IPS DF 4.7 (cell line): ENCODE measurements around the gene HSPG2.
"Not testable (repeated sequence)": the region's sequence is repeated elsewhere in the genome, so short reads cannot be mapped to it uniquely, and the experiment has no call there.

Source experiments
- DNase-seq: peaks from one replicate; pipeline ENCODE4 v3.0.0-alpha.2; 2013; ENCODE audit warnings: low spot score; ENCODE audit errors: extremely low read depth

Gene HSPG2

DNA sequence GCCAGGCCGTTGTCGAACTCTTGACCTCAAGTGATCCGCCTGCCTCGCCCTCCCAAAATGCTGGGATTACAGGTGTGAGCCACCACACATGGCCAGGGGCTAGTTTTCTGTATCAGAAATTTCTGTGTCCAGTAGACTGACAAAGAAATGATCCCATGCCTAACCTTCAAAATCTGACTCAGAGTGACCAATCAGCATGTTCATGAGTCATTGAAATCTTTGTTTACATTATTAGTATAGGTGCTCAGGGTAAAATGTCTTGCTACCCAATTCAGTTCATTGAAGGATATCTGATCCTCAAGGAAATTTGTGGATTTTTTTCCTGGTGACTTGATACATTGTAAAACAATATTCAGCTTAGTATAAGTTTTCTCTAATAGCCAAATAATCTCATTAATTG lies 136.0 kb downstream of the HSPG2 start:
- no peak for DNase-seq

DNA sequence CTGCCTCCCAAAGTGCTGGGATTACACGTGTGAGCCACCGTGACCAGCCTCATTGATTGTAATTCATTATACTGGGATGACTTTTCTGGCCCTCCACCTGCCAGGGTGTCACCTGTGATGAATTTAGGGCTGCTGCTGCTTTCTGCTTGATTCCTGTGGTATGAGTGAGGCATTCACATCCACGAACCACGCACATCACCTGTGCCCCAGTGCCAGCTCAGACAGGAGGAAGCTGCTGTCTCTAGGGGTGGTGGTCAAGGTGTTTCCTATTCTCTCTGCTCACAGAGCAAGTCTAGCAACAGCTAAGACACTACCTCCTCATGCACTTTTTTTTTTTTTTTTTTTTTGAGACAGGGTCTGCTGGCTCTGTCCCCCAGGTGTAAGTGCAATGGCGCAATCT lies 137.4 kb downstream of the HSPG2 start:
- no peak for DNase-seq

DNA sequence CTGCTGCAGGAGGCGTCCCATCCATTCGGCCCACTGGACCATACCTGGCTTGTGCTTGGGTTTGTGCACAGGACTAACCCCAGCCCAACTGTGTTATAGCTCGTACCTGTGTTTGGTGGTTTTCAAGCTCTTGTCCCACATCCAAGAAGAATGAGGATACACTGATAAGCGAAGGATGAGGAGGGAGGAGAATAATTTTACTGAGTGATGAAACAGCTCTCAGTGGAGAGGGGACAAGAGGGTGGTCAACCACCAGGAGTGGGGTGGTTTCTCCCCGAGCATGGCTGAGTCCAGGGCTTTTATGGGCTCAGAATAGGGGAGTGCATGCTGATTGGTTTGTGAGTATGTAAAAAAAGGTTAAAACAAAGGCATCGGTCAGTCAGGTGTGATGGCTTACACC lies 142.0 kb downstream of the HSPG2 start:
- no peak for DNase-seq

- no peak for DNase-seq
These were observed 142.5 kb downstream of the HSPG2 start for GRCh38 chr1:21794656-21795055.

DNA sequence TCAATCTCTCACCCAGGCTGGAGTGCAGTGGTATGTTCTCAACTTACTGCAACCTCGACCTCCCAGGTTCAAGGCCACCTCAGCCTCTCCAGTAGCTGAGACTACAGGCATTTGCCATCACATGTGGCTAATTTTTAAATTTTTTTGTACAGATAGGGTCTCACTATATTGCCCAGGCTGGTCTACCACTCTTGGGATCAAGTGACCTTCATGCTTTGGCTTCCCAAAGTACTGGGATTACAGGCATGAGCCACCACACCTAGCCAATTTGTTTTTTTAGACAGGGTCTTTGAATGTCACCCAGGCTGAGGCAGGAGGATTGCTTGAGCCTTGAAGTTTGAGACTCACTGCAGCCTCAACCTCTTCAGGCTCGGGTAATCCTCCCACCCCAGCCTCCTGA lies 144.0 kb downstream of the HSPG2 start:
- no peak for DNase-seq

- DNase-seq = no peak
These were observed 150.5 kb downstream of the HSPG2 start for GRCh38 chr1:21786640-21787039.

- not testable (repeated sequence) for DNase-seq
These were observed 151.3 kb downstream of the HSPG2 start for GRCh38 chr1:21785764-21786163.

DNA sequence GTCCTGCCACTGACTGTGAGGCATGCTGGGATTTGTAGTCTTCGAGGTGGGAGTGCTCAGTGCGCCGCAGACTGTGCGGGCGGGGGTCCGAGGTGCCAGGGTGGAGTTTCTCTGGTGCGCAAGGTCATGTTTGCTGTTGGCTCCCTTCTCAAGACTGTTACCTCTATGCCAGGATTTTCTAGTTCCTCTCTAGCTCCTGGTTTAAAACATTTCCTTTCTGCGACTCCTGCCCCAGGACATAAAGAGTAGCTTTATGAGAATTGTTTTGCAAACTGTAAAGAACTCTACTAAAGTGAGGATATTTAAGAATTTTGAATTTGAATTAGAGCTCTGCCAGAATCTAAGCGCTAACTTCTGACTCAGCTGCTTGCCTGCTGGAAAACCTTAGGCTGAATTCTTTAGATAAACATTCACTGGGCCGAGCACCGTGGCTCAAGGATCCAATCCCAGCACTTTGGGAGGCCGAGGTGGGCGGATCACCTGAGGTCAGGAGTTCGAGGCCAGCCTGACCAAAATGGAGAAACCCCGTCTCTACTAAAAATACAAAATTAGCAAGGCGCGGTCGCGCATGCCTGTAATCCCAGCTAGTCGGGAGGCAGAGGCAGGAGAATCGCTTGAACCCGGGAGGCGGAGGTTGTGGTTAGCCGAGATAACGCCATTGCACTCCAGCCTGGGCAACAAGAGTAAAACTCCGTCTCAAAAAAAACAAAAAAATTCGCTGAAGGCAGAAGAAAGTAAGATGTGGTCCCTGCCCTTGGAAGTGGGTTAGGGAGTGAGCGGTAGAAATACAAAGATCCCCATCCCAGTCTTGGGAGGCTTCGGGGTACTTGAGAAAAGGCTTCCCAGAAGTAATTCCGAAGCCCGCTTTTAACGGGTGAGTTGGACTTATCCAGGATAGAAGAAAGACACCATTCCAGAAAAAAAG lies 153.2 kb downstream of the HSPG2 start:
- no peak for DNase-seq

- peak; percentile 96 for DNase-seq
These were observed 154.0 kb downstream of the HSPG2 start, which contains the start of gene USP48 for GRCh38 chr1:21782868-21783678. Gene USP48 (minus strand): TSS chr1:21783149. CDS start chr1:21782957, 192 bp downstream.

DNA sequence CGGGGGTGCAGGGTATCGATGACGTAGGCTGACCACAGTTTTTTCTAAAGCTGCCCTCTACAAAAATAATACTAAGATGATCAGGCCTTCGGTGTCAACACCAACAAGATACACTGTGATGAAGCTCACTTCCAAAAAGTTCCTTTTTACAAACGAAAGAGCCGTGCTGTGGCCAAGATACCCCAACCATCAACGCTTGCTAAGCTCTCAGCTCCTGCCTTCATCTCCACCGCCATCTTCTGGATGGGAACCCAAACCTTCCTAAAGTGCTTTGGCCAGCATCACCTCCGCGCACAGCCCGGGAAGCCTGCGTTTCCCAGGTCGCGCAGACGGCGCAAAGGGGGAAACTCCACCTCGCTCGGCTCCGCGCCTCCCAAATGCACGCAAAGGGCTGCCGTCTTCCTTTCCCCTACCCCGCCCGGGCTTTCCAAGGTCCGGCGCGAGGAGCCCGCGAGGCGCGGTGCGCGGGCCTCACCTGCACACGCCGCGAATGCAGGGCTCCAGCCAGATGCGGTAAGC lies 154.7 kb downstream of the HSPG2 start:
- no peak for DNase-seq

DNA sequence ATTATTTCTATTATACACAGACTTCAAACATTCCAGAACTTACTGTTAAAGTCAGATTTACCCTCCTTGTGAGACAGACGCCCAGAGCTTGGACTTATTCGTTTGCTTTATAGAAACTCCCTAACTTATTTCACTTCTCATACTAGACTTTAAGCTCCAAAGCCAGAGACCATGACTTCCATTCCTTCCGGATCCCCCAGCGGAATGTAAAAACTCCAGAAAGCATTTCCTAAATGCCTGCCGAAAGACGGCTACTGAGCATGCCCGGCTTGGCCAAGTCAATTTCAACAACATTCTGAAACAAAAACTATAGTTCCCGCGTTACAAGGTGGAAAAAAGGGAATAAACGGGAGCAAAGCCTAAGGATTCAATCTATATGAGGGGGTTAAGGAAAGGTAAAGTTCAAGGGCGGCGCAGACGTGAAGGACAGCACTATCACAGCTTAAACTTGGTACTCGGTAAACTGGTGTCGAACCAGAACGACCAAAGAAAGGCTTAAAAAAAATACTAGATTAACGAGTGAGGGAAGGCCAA lies 155.2 kb downstream of the HSPG2 start:
- no peak for DNase-seq

GRCh38 chr1:21779613-21780521 lies 157.2 kb downstream of the HSPG2 start:
- no peak for DNase-seq

DNA sequence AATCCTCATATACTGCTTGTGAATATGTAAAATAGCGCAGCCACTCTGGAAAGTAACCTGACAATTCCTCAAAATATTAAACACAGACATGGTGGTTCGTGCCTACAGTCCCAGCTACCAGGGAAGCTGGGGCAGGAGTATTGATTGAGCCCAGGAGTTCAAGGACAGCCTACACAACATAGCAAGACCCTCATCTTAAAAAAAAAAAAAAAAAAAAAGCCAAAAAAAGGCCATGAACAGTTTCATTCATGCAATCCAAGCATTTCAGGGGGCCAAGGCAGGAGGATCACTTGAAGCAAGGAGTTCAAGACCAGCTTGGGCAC lies 158.7 kb downstream of the HSPG2 start:
- no peak for DNase-seq

DNA sequence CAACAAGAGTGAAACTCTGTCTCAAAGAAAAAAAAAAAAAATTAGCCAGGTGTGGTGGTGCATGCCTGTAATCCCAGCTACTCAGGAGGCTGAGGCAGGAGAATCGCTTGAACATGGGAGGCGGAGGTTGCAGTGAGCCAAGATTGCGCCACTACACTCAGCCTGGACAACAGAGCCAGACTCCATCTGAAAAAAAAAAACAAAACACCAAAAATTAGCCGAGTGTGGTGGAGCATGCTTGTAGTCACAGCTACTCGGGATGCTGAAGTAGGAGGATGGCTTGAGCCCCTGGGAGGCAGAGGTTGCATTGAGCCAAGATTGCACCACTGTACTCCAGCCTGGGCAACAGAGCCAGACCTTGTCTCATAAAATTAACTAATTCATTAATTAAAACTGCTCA lies 160.2 kb downstream of the HSPG2 start:
- DNase-seq = not testable (repeated sequence)

- DNase-seq = no peak
These were observed 161.0 kb downstream of the HSPG2 start for GRCh38 chr1:21775985-21776562.

DNA sequence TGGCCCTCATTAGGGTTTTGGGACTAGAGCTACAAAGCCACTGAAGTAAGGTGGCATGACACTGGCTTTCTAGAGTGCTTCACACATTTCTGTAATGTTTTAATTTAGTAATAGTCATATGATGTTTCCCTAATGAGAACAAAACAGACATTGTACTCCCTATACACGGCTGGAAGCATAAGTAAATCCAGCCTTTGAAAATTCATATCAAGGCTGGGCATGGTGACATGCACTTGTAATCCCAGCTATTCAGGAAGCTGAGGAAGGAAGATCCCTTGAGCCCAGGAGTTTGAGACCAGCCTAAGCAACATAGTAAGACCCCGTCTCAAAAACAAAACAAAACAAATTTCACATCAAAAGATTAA lies 161.6 kb downstream of the HSPG2 start:
- no peak for DNase-seq

DNA sequence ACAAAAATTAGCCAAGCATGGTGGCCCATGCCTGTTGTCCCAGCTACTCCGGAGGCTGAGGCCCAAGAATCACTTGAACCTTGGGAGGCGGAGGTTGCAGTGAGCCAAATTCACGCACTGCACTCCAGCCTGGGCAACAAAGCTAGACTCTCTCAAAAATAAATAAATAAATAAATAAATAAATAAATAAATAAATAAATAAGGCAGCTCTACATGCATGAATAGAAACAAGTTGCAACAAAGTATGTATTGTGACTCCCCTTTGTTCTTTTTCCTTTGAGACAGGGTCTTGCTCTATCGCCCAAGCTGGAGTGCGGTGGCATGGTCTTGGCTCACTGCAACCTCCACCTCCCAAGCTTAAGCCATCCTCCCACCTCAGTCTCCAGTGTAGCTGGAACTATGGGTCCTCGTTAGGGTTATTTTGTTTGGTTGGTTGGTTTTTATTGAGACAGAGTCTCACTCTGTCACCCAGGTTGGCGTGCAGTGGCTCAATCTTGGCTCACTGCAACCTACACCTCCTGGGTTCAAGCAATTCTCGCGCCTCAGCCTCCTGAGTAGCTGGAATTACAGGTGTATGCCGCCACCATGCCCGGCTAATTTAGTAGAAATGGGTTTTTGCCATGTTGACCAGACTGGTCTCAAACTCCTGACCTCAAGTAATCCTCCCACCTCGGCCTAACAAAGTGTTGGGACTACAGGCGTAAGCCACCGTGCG lies 162.1 kb downstream of the HSPG2 start:
- DNase-seq = no peak

DNA sequence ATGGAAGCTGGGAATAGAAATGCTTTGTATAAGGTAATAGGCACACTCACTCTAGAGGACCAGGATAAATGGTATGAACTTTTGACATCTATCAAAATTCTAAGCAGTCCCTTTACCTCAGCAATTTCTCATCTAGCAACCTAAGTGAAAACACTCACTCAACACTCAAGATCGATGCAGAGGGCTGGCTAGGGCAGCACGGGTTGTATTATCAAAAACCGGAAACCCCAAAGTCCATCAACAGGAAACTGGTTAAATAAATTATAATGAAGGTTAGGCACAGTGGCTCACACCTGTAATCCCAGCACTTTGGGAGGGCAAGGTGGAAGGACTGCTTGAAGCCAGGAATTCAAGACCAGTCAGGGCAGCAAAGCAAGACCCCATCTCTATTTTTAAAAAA lies 163.5 kb downstream of the HSPG2 start:
- DNase-seq = no peak
